ENCODE measurements around the gene TENM3.

GRCh38 chr4:182826391-182826790 lies 583.2 kb downstream of the TENM3 start:
- no peak for TF ChIP-seq POLR2A (IDR thresholded peaks at IDR 0.05; ENCODE audit: extremely low read depth, insufficient read length)
- TF ChIP-seq CTCF (IDR thresholded peaks at IDR 0.05; ENCODE audit: low read depth, low read length), result no peak
